Pericardium fibroblast (primary cell): ENCODE measurements around the gene CRY1. TPM values are rescaled to one million over a fixed set of nuclear protein-coding genes. Genes with fewer than 3 reads are reported as not detected.

Experiments
- total RNA-seq: library from RNA; depleted of rRNA; stranded (reverse); fragments of >200 nt; gene quantifications from 2 replicates; pipeline ENCODE4 v1.2.3, GENCODE V29; 2015

Gene CRY1
- total RNA-seq, result 7.8 and 17.6 TPM in 2 replicates

GRCh38 chr12:107093417-107094182 is at the start of gene CRY1:
Gene CRY1, minus strand, starts transcription at chr12:107093549. Its CDS starts 588 bp downstream, at chr12:107092961.

GRCh38 chr12:106986625-106987389 is 106.5 kb downstream of the CRY1 start, which contains the start of gene MTERF2:
Gene MTERF2, minus strand, starts transcription at chr12:106987146. Its CDS starts 8,432 bp downstream, at chr12:106978714.

GRCh38 chr12:106955377-106956047 is 137.8 kb downstream of the CRY1 start, which contains the start of gene TMEM263:
Gene TMEM263, plus strand, starts transcription at chr12:106955907. Its CDS starts 11,210 bp downstream, at chr12:106967117.

Other genes with a start within 250 kb of the CRY1 start
- gene TMEM263, start 137.6 kb downstream of the CRY1 start, total RNA-seq, result 86.2 and 101 TPM in 2 replicates
- gene MTERF2, start 106.4 kb downstream of the CRY1 start, total RNA-seq, result 8.8 and 11.7 TPM in 2 replicates